ENCODE measurements around the gene PRAME. TPM values are rescaled to one million over a fixed set of nuclear protein-coding genes. Genes with fewer than 3 reads are reported as not detected.
"Not testable (repeated sequence)": the region's sequence is repeated elsewhere in the genome, so short reads cannot be mapped to it uniquely, and the experiment has no call there.

PRAME gene
- total RNA-seq, 1 donor from 2014 or later: 1.2 TPM

DNA sequence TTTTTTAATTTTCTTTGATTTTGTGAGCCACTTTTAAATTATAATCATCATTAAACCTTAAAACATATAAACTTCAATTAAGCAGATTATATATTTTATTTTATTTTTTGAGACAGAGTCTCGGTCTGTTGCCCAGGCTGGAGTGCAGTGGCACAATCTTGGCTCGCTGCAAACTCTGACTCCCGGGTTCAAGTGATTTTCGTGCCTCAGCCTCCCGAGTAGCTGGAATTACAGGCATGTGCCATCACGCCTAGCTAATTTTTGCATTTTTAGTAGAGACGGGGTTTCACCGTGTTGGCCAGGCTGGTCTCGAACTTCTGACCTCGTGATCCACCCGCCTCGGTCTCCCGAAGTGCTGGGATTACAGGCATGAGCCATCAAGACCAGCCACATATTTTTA is 22.5 kb upstream of the PRAME start:
- not testable (repeated sequence) for DNase-seq (ENCODE audit: low spot score); ATAC-seq

GRCh38 chr22:22579869-22580604 is 21.0 kb upstream of the PRAME start:
- no peak for DNase-seq (ENCODE audit: low spot score)
- ATAC-seq: no peak

GRCh38 chr22:22578702-22579424 is 19.8 kb upstream of the PRAME start:
- ATAC-seq: no peak
- no peak for DNase-seq (ENCODE audit: low spot score)

DNA sequence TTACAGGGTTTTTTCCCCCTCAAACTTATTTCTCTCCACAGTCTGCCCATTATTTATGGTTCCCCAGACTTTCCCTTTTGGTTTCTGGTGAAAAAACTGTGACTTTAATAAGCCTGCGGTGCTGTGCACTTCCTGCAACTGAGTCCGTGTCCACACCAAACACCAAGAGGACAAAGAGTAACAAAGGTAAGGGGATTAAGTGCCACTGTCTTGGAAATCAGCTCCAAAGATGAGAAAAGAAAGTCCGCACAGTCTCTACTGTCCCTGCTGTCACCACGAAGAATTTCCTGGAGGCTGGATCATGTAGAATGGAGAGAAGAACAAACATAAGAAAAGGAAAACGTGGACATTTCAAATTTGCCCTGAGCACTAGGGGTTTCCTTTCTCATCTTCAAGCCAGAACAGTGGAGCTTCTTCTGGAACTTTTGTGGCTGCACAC is 17.9 kb upstream of the PRAME start:
- no peak for DNase-seq (ENCODE audit: low spot score)

GRCh38 chr22:22576244-22576988 is 17.4 kb upstream of the PRAME start:
- no peak for DNase-seq (ENCODE audit: low spot score)
- ATAC-seq: peak; percentile 92

More for the DNA sequence above, 17.9 kb upstream of the PRAME start:
- ATAC-seq: no peak

- ATAC-seq (no peak), DNase-seq (ENCODE audit: low spot score) (no peak)
Measured at GRCh38 chr22:22574361-22574760, 15.3 kb upstream of the PRAME start.

GRCh38 chr22:22573047-22573889 is 14.2 kb upstream of the PRAME start:
- ATAC-seq (no peak), DNase-seq (ENCODE audit: low spot score) (no peak)

GRCh38 chr22:22571862-22572261 is 12.8 kb upstream of the PRAME start:
- DNase-seq (ENCODE audit: low spot score): no peak
- ATAC-seq: no peak

- ATAC-seq (no peak), DNase-seq (ENCODE audit: low spot score) (no peak)
Measured at GRCh38 chr22:22571429-22571828, 12.4 kb upstream of the PRAME start.

DNA sequence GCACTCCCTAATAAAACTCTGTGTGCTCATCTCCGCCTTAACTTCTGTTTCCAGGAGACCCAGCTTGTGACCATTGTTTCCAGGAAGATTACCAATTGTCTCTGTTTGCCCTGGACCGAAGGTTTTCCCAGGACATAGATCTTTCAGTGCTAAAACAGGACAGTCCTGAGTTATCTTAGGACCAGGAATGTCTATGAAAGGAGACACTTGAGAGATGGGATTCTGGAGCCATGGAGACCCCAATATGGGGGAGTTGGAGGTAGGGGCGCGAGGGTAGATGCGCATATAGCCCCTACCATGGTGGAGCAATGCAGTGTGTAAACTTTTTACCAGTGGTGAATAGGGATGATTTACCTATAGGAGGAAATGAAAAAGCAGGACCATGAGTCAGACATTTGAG is 10.2 kb upstream of the PRAME start:
- no peak for ATAC-seq

GRCh38 chr22:22565981-22566380 is 6.9 kb upstream of the PRAME start:
- DNase-seq (ENCODE audit: low spot score) (no peak), ATAC-seq (no peak)

More for the DNA sequence above, 10.2 kb upstream of the PRAME start:
- DNase-seq (ENCODE audit: low spot score): no peak

- DNase-seq (ENCODE audit: low spot score) (no peak), ATAC-seq (no peak)
Measured at GRCh38 chr22:22558071-22558971, 744 bp downstream of the PRAME start.

DNA sequence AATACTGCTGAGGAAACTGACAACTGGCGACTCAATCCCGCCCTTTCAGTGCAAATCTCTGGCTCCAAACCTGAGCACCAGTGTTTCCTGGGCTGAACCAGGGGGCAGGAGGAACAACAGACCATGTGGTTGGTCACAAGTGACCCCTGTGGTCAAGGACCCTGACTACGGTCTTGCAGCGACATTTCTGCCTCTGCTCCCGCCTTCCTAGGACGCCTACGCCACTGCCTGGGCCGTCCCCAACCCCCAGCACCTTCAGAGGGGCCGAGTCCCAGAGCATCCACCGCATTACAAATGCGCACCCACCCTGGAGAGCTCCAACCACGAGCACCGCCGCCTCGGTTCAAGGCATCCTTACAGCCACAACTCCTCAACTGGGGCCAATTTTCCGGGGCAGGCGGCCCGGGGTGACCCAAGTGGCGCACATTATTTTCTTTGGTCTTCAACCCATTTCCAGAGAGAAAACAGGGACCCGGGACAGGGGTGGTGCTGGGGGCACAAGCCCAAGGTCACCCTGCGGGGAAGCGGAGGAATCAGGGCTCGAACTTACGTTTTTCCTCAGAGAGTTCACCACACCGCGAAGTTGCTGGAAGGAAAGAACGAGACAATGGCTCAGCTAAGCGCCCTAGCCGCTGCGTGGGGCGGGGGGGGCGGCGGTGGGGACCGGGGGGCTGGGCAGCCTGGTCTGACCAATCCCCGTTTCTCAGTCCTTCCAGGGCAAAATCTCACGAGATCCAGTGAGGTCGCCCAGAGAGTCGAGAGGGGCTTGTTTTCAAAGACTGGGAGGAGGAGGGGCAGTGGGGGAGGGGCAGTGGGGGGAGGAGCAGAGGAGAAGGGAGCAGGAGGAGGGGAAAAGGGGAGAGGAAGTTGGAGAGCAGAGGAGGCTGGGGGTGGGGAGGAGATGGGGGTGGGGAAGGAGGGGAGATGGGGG is 1.8 kb downstream of the PRAME start:
- DNase-seq (ENCODE audit: low spot score) (no peak), ATAC-seq (no peak)

DNA sequence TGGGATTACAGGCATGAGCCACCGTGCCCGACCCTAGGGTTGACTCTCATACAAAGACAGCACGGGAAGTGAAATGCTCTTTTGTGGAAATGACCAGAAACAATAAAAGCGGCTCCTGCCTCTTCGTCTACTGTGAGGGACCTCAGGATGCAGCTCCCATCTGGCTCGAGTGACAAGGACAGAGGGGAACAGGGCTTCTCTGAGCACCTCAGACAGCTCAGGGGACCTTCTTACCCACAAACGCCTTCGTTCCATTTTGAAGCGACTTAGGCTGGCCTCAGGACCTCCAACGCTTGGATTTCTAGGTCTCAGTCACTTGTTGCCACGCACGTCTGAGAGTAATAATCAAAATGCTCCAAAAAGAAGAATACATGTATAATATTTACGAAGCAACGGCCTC is 2.5 kb downstream of the PRAME start:
- DNase-seq (ENCODE audit: low spot score): no peak
- no peak for ATAC-seq

GRCh38 chr22:22555596-22555995 is 3.5 kb downstream of the PRAME start:
- no peak for DNase-seq (ENCODE audit: low spot score)
- no peak for ATAC-seq

- DNase-seq (ENCODE audit: low spot score): no peak
- ATAC-seq: peak; percentile 23
Measured at GRCh38 chr22:22554587-22555284, 4.3 kb downstream of the PRAME start.

GRCh38 chr22:22553735-22554586 is 5.1 kb downstream of the PRAME start:
- ATAC-seq: no peak
- no peak for DNase-seq (ENCODE audit: low spot score)
